ENCODE data around the gene MROH7. TPM values are rescaled to one million over a fixed set of nuclear protein-coding genes. Genes with fewer than 3 reads are reported as not detected.

MROH7 gene
- polyA plus RNA-seq, 6 donors from 2014 or later = not detected

DNA sequence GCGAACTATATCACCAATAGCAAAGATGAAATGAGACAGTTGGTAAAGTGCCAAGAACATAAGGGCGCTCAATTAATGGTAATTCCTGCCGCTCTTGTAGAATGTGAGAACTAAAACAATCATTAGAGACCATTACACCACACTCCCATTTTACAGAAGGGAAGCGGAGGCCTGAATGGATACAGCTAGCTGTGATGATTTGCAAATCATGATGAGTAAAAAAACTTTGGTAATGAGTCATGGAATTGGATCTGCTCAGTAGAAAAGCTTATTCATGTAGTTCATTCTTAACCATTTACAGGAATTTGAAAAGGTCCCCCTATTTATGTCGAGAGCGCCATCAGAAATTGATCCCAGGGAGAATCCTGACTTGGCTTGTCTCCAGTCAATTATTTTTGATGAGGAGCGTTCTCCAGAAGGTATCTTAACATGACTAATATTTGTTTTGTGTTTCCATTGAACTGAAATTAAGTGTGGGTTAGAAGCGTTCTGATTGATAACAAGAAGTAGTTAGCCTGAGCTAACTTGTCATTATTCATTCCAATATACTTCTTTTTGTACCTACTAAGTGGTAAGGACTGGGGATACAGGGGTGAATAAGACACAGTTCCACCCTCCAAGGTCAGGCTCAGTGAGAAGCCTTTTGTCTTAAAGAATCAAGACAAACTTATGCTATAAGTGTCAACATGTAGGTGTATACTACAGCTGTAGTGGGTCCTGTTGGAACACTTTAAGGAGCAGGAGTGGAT lies 74.9 kb downstream of the MROH7 start:
- peak overlapping the region in 5 of 6 donors; percentile 2 to 97 (median 87) for H3K27ac Mint-ChIP-seq
- H3K4me3 Mint-ChIP-seq = peak overlapping the region; percentile 74 to 95 (median 90)
- no peaks in the 10 kb centered on the region for H3K9me3 Mint-ChIP-seq
- DNase-seq (no peak), ATAC-seq (ENCODE audit: low read depth in 2 of 2) (no peak)
- no peaks in the 10 kb centered on the region for H3K27me3 Mint-ChIP-seq
- H3K4me1 Mint-ChIP-seq = peaks cover 16 to 36% (median 31%) of the 10 kb centered on the region in 3 donors
- H3K36me3 Mint-ChIP-seq = peaks cover 7 to 10% of the 10 kb centered on the region in 2 donors

DNA sequence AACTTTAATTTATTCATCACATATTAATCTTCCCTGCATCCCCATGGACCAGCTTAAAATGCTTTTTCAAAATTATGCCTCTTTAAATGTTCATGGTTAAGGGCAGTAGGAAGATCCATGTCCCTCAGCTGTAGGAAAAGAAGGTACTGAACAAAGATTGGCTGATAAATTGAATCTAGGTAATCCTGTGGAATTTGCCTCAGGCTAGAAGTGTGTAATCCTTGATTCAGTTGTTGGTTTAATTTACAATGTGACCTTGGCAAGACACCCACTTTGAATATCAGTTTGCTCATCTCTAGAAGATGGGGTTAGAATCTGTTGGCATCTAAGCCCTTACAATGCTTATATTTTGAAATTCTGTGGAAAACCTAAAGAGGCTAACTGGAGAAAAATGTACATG lies 80.1 kb downstream of the MROH7 start:
- Mint-ChIP-seq H3K9me3 (peaks cover 3 to 15% (median 8%) of the 10 kb centered on the region in 7 donors), H3K4me1 (peaks cover 6 to 18% (median 15%) of the 10 kb centered on the region in 3 donors), H3K36me3 (peaks cover 35 to 41% of the 10 kb centered on the region in 2 donors), H3K4me3 (no peak overlapping the region), H3K27me3 (no peaks in the 10 kb centered on the region), H3K27ac (no peak overlapping the region)
- DNase-seq (no peak), ATAC-seq (ENCODE audit: low read depth in 2 of 2) (no peak)

DNA sequence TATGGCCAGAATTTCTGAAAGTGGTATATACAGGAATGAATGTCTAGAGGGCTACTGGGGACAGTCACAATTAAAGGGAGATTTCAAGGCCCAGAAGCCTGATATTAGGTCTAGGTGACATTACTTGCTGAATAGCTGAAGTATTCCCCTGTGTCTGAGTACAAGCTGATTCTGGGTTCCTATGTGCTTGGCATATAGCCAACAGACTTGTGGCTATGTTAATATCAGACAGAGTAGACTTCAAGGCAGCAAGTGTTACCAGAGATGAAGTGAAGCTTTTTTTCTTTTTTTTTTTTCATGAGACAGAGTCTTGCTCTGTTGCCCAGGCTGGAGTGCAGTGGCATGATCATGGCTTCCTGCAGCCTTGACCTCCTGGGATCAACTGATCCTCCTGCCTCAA lies 82.4 kb downstream of the MROH7 start:
- Mint-ChIP-seq H3K36me3 (peaks cover 43 to 45% of the 10 kb centered on the region in 2 donors), H3K4me1 (peaks cover 0 to 6% (median 3%) of the 10 kb centered on the region in 3 donors), H3K27me3 (no peaks in the 10 kb centered on the region), H3K9me3 (peaks cover 3 to 15% (median 8%) of the 10 kb centered on the region in 7 donors), H3K4me3 (no peak overlapping the region), H3K27ac (peak overlapping the region in 1 of 6 donors; percentile 14)
- DNase-seq (no peak), ATAC-seq (ENCODE audit: low read depth in 2 of 2) (no peak)

DNA sequence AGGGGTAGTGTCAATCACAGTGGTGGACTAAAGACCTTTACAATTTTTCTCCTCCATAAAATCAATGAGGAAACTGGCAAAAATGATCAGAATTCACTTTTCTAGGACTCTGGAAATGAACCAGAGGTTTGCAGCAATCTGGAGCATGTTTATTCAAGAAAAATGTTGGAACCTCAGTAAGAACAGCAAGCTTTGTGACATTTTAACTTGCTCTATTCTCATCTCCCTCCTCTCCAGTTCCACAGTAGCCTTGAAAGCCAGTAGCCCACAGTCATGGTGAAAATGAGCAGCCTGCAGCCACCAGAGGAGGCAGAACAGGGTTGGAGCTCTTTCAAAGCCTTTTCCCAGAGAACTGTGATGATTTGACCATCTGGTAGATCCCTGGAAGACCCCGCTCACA lies 83.2 kb downstream of the MROH7 start:
- DNase-seq (no peak), ATAC-seq (ENCODE audit: low read depth in 2 of 2) (no peak)
- Mint-ChIP-seq H3K4me1 (no peaks in the 10 kb centered on the region), H3K36me3 (peaks cover 40 to 43% of the 10 kb centered on the region in 2 donors), H3K27me3 (no peaks in the 10 kb centered on the region), H3K9me3 (peaks cover 3 to 15% (median 8%) of the 10 kb centered on the region in 7 donors), H3K4me3 (no peak overlapping the region), H3K27ac (no peak overlapping the region)

DNA sequence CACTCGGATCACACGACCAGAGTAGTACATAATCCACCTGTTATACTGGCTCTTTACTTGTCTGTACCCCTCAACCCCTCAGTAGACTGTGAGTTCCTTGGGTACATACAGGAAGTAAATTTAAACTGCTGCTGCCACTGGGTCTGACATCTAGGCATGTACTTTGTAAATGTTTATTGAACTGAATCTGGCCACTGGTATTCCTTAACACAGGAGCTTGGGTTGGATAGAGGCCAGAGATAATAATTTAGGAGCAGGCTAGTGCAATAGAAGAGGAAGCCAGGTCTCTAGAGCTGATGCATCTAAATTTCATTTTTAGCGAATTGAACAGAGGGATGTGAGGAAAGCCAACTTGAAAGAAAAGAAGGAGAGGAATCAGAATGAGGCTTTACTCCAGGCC lies 86.4 kb downstream of the MROH7 start:
- ATAC-seq (ENCODE audit: low read depth in 2 of 2) = no peak
- Mint-ChIP-seq H3K36me3 (peaks cover 50 to 53% of the 10 kb centered on the region in 2 donors), H3K9me3 (peaks cover 3 to 15% (median 8%) of the 10 kb centered on the region in 7 donors), H3K4me1 (peaks cover 0 to 5% (median 0%) of the 10 kb centered on the region in 3 donors), H3K4me3 (no peak overlapping the region), H3K27ac (peak overlapping the region in 2 of 6 donors; percentile 32 to 55), H3K27me3 (no peaks in the 10 kb centered on the region)
- DNase-seq = no peak

DNA sequence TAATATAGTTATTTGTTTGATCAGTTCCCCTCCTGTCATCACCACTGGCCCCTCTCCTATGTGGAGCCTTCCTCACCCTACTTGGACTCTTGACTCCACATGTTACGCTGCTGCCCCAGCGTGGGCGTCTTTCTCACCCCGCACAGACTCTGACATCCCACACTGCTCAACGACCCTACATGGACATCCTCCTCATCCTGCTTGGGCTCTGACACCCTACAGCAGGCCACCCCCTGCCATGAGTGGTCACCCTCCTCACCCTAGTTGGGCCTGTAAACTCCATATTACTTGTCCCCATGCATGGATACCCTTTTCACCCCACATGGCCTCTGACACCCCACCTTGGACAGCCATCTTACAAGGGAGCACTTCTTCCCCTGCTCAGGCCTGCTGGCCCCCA lies 95.1 kb downstream of the MROH7 start:
- Mint-ChIP-seq H3K27ac (peak overlapping the region in 2 of 6 donors; percentile 21 to 84), H3K4me3 (no peak overlapping the region), H3K9me3 (no peaks in the 10 kb centered on the region), H3K36me3 (peaks cover 22 to 25% of the 10 kb centered on the region in 2 donors), H3K4me1 (peaks cover 0 to 4% (median 3%) of the 10 kb centered on the region in 3 donors), H3K27me3 (no peaks in the 10 kb centered on the region)
- no peak for DNase-seq
- ATAC-seq (ENCODE audit: low read depth in 2 of 2) = no peak

DNA sequence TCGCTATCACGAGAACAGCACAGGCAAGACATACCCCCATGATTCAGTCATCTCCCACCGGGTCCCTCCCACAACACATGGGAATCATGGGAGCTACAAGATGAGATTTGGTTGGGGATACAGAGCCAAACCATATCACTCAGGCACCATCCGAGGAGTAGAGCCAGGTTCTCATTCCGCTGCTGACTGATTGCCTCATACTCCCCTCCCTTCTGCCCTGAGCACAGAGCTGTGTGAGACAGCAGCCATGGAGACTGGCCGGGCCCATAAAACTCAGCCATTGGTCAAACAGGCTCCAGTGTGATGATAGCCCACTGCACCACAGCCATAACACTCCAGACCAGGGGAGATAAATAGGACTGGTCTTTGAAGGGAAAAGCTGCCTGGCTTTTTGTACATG lies 96.7 kb downstream of the MROH7 start:
- Mint-ChIP-seq H3K36me3 (peaks cover 28 to 32% of the 10 kb centered on the region in 2 donors), H3K27me3 (no peaks in the 10 kb centered on the region), H3K9me3 (no peaks in the 10 kb centered on the region), H3K4me1 (peaks cover 0 to 4% (median 3%) of the 10 kb centered on the region in 3 donors), H3K27ac (peak overlapping the region in 1 of 6 donors; percentile 28), H3K4me3 (no peak overlapping the region)
- DNase-seq (no peak), ATAC-seq (ENCODE audit: low read depth in 2 of 2) (no peak)

DNA sequence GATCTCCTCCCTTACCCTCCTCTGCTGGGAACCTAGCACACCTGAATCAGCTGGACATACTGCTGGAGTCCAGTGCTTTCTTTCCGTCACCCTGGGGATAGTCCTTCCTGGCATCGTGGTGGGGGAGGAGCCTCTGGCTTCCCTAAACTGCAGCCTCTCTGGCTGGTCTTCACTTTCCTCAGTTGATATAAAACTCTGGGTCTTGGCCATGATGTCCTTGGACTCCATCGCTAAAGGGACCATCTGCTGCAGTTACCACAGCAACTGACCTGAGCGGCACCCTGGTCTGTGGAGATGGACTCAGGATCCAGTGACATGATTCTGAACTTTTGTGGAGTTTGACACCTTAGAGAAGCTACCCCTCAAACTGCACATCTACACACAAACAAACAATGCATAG lies 99.9 kb downstream of the MROH7 start:
- H3K27ac Mint-ChIP-seq = no peak overlapping the region

DNA sequence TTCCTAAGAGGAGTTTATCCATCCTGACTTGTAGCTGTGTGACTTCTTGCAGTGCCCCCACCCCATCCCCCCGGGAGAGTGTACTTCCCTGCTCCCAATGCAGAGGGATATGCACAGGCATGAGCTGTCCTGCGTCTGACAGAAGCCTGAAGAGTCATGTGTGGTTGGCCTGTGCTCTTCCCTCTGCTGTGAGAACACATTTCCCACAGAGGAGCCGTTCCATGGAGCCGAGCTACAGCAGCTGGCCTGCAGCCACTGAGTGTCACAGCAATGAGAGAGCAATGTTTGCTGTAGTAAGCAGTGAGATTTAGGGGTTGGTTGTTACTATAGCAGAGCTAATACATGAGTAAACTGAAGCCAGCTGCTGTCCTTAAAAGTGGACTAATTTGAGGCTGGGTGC lies 100.7 kb downstream of the MROH7 start:
- H3K36me3 Mint-ChIP-seq = peaks cover 20 to 23% of the 10 kb centered on the region in 2 donors
- no peak overlapping the region for H3K27ac Mint-ChIP-seq
- DNase-seq (no peak), ATAC-seq (ENCODE audit: low read depth in 2 of 2) (no peak)
- no peak overlapping the region for H3K4me3 Mint-ChIP-seq
- H3K27me3 Mint-ChIP-seq = no peaks in the 10 kb centered on the region
- H3K9me3 Mint-ChIP-seq = no peaks in the 10 kb centered on the region
- H3K4me1 Mint-ChIP-seq = peaks cover 0 to 4% (median 0%) of the 10 kb centered on the region in 3 donors

More for the DNA sequence above, 99.9 kb downstream of the MROH7 start:
- Mint-ChIP-seq H3K4me3 (peak overlapping the region in 1 of 8 donors; percentile 23), H3K27me3 (no peaks in the 10 kb centered on the region), H3K36me3 (peaks cover 27 to 31% of the 10 kb centered on the region in 2 donors), H3K9me3 (no peaks in the 10 kb centered on the region), H3K4me1 (peaks cover 0 to 9% (median 3%) of the 10 kb centered on the region in 3 donors)
- ATAC-seq (ENCODE audit: low read depth in 2 of 2) (no peak), DNase-seq (no peak)

DNA sequence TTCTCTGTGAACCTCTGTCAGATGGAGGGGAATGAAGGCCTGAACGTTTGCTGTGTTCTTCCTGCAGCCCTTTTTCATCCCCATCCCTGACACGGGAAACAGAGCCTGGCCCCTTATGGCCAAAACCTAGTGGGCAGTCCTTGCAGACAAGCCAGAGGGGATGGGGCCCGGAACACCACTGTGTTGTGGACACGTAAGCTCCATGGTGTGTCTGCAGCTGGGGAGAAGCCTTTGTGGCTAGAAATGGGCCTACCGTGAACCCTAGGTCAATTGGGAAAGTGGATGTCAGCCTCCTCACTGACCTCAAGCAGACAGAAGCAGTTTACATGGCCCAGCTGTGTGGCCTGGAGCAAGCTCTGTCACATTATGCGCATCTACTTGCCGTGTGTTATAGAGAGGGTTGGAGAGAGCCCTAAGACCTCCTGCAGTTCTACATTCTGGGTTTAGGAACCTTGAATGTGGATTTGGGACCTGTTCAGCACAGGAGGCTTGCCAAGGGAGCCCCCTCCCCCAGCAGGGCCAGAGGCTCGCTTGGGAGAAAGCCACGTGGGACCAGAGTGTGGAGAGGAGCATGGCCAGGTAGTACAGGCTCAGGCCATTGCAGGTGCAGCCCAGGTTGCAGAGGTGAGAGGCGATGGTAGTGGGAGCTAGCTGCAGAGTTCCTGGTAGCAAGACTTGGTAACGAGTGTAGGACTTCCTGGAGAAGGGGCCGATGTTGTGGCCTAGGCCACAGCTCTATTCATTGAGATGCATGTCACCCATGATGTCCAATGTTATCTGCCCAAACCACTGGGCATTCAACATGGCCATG lies 102.0 kb downstream of the MROH7 start:
- H3K9me3 Mint-ChIP-seq = no peaks in the 10 kb centered on the region
- no peak overlapping the region for H3K4me3 Mint-ChIP-seq
- DNase-seq (no peak), ATAC-seq (ENCODE audit: low read depth in 2 of 2) (no peak)
- H3K4me1 Mint-ChIP-seq = peaks cover 0 to 4% (median 0%) of the 10 kb centered on the region in 3 donors
- H3K36me3 Mint-ChIP-seq = peaks cover 11 to 13% of the 10 kb centered on the region in 2 donors
- no peak overlapping the region for H3K27ac Mint-ChIP-seq
- no peaks in the 10 kb centered on the region for H3K27me3 Mint-ChIP-seq

DNA sequence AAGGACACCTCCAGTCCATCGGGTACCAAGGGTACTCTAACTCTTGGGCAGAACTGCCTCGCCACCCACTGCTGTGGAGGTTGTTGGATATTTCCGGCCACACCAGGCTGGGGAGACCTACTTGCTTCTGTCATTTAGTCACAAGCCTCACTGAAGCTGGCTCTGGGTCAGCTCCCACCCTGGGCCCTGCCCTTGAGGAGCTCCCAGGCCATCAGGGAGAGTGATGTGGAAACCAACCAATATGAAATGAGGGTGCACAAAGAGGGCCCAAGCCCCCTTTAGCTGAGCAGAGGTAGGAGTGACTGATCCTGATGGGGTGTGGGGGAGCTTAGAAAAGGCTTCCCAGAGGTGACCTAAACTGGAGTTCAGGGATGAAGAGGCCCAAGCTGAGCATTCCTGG lies 103.1 kb downstream of the MROH7 start:
- H3K9me3 Mint-ChIP-seq = no peaks in the 10 kb centered on the region
- peaks cover 11 to 13% of the 10 kb centered on the region in 2 donors for H3K36me3 Mint-ChIP-seq
- H3K27ac Mint-ChIP-seq = no peak overlapping the region
- H3K4me1 Mint-ChIP-seq = peaks cover 0 to 4% (median 0%) of the 10 kb centered on the region in 3 donors
- ATAC-seq (ENCODE audit: low read depth in 2 of 2) = no peak
- H3K27me3 Mint-ChIP-seq = no peaks in the 10 kb centered on the region
- H3K4me3 Mint-ChIP-seq = no peak overlapping the region
- no peak for DNase-seq

DNA sequence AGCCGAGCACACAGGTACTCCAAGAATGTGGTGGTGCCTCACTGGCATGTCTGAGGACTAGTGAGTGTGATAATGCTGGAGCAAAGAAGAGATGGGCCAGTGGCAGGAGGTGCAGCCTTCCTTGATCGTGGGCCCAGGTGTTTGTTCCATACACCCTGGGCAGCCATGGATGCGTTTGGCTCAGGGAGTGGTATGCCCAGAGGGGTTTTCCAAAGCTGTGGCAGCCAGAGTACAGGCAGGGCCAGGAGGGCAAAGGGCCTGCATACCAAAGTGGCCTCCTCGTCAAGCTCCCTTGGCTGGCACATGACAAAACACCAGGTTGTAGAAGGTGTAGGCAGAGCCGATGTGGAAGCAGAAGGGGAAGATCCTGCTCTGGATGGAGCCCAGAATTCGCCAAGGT lies 103.7 kb downstream of the MROH7 start:
- H3K36me3 Mint-ChIP-seq = peaks cover 11 to 13% of the 10 kb centered on the region in 2 donors
- H3K27me3 Mint-ChIP-seq = no peaks in the 10 kb centered on the region
- H3K27ac Mint-ChIP-seq = no peak overlapping the region
- peaks cover 0 to 4% (median 0%) of the 10 kb centered on the region in 3 donors for H3K4me1 Mint-ChIP-seq
- no peak overlapping the region for H3K4me3 Mint-ChIP-seq
- DNase-seq (no peak), ATAC-seq (ENCODE audit: low read depth in 2 of 2) (no peak)
- no peaks in the 10 kb centered on the region for H3K9me3 Mint-ChIP-seq

DNA sequence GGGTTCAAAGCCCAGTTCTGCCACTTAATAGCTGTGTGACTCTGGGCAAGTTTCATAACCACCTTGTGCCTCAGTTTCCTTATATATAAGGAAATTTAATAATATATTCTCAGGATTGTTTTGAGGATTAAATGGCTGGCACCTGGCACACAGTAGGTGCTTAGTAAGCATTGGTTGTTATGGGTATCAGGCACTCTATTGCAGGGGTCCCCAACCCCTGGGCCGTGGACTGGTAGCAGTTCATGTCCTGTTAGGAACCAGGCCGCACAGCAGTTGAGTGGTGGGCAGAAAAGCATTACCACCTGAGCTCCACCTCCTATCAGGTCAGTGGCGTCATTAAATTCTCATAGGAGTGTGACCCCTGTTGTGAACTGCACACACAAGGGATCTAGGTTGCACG lies 104.3 kb downstream of the MROH7 start:
- H3K27me3 Mint-ChIP-seq = no peaks in the 10 kb centered on the region
- H3K27ac Mint-ChIP-seq = no peak overlapping the region
- no peak overlapping the region for H3K4me3 Mint-ChIP-seq
- ATAC-seq (ENCODE audit: low read depth in 2 of 2) = no peak
- no peaks in the 10 kb centered on the region for H3K9me3 Mint-ChIP-seq
- no peak for DNase-seq
- peaks cover 11 to 13% of the 10 kb centered on the region in 2 donors for H3K36me3 Mint-ChIP-seq
- H3K4me1 Mint-ChIP-seq = peaks cover 0 to 4% (median 0%) of the 10 kb centered on the region in 3 donors

Measured in naive B cell (primary cell).